ENCODE results near the gene MAGI2.

Gene MAGI2

GRCh38 chr7:79257959-79258358, 195.5 kb downstream of the MAGI2 start:
- no peak for DNase-seq (ENCODE audit: low read depth)

- DNase-seq (ENCODE audit: low read depth), result no peak
Measured at GRCh38 chr7:79245623-79246249, 207.7 kb downstream of the MAGI2 start.

- DNase-seq (ENCODE audit: low read depth), result no peak
Measured at GRCh38 chr7:79244482-79244881, 209.0 kb downstream of the MAGI2 start.

- peak; percentile 19 for DNase-seq (ENCODE audit: low read depth)
Measured at GRCh38 chr7:79241288-79242060, 212.0 kb downstream of the MAGI2 start.

GRCh38 chr7:79240413-79240812, 213.1 kb downstream of the MAGI2 start:
- no peak for DNase-seq (ENCODE audit: low read depth)

GRCh38 chr7:79236352-79237028, 217.0 kb downstream of the MAGI2 start:
- no peak for DNase-seq (ENCODE audit: low read depth)

- DNase-seq (ENCODE audit: low read depth), result no peak
Measured at GRCh38 chr7:79227044-79227443, 226.4 kb downstream of the MAGI2 start.

GRCh38 chr7:79221211-79221610, 232.3 kb downstream of the MAGI2 start:
- no peak for DNase-seq (ENCODE audit: low read depth)

- no peak for DNase-seq (ENCODE audit: low read depth)
Measured at GRCh38 chr7:79217976-79218626, 235.4 kb downstream of the MAGI2 start.

GRCh38 chr7:79217468-79217867, 236.0 kb downstream of the MAGI2 start:
- no peak for DNase-seq (ENCODE audit: low read depth)

- DNase-seq (ENCODE audit: low read depth), result no peak
Measured at GRCh38 chr7:79216236-79216635, 237.2 kb downstream of the MAGI2 start.

GRCh38 chr7:79212334-79212733, 241.1 kb downstream of the MAGI2 start:
- no peak for DNase-seq (ENCODE audit: low read depth)

GRCh38 chr7:79211724-79212123, 241.7 kb downstream of the MAGI2 start:
- DNase-seq (ENCODE audit: low read depth), result no peak

- no peak for DNase-seq (ENCODE audit: low read depth)
Measured at GRCh38 chr7:79199961-79200360, 253.5 kb downstream of the MAGI2 start.

- no peak for DNase-seq (ENCODE audit: low read depth)
Measured at GRCh38 chr7:79199266-79199665, 254.2 kb downstream of the MAGI2 start.

- DNase-seq (ENCODE audit: low read depth), result no peak
Measured at GRCh38 chr7:79185605-79186004, 267.9 kb downstream of the MAGI2 start.

- no peak for DNase-seq (ENCODE audit: low read depth)
Measured at GRCh38 chr7:79182283-79182682, 271.2 kb downstream of the MAGI2 start.

GRCh38 chr7:79180533-79180932, 272.9 kb downstream of the MAGI2 start:
- no peak for DNase-seq (ENCODE audit: low read depth)

- peak; percentile 16 for DNase-seq (ENCODE audit: low read depth)
Measured at GRCh38 chr7:79176859-79177477, 276.5 kb downstream of the MAGI2 start.

- DNase-seq (ENCODE audit: low read depth), result no peak
Measured at GRCh38 chr7:79175374-79175773, 278.1 kb downstream of the MAGI2 start.

- DNase-seq (ENCODE audit: low read depth), result no peak
Measured at GRCh38 chr7:79165225-79165624, 288.2 kb downstream of the MAGI2 start.

GRCh38 chr7:79159040-79159664, 294.3 kb downstream of the MAGI2 start:
- no peak for DNase-seq (ENCODE audit: low read depth)
